DLD1 (cell line): ENCODE data around the gene DOCK11.
"Not testable (repeated sequence)": the region's sequence is repeated elsewhere in the genome, so short reads cannot be mapped to it uniquely, and the experiment has no call there.

Experiments used
- in situ Hi-C: cut with HindIII; loops from 2 replicates; pipeline ENCODE4 v1.10.0; 2017; ENCODE audit warnings: low sequenced_read_pairs

The DOCK11 gene

GRCh38 chrX:118682258-118683014 lies 186.8 kb downstream of the DOCK11 start:
- in situ Hi-C loops = no loop called here

GRCh38 chrX:118685393-118685792 lies 189.8 kb downstream of the DOCK11 start:
- in situ Hi-C loops = no loop called here

GRCh38 chrX:118688935-118689334 lies 193.3 kb downstream of the DOCK11 start:
- in situ Hi-C loops = no loop called here

GRCh38 chrX:118693843-118694242 lies 198.2 kb downstream of the DOCK11 start:
- in situ Hi-C loops = no loop called here

- in situ Hi-C loops = no loop called here
Measured at GRCh38 chrX:118694638-118695037, 199.0 kb downstream of the DOCK11 start.

GRCh38 chrX:118698516-118699170 lies 203.0 kb downstream of the DOCK11 start:
- in situ Hi-C loops = no loop called here

- in situ Hi-C loops = no loop called here
Measured at GRCh38 chrX:118702741-118703140, 207.1 kb downstream of the DOCK11 start.

- in situ Hi-C loops = no loop called here
Measured at GRCh38 chrX:118706681-118707080, 211.1 kb downstream of the DOCK11 start.

GRCh38 chrX:118714521-118714920 lies 218.9 kb downstream of the DOCK11 start:
- in situ Hi-C loops = no loop called here

- in situ Hi-C loops = not testable (repeated sequence)
Measured at GRCh38 chrX:118715917-118716316, 220.3 kb downstream of the DOCK11 start.

GRCh38 chrX:118716833-118717232 lies 221.2 kb downstream of the DOCK11 start:
- in situ Hi-C loops = not testable (repeated sequence)

- in situ Hi-C loops = no loop called here
Measured at GRCh38 chrX:118717678-118718391, 222.2 kb downstream of the DOCK11 start.

- in situ Hi-C loops = no loop called here
Measured at GRCh38 chrX:118718737-118719136, 223.1 kb downstream of the DOCK11 start.

- in situ Hi-C loops = no loop called here
Measured at GRCh38 chrX:118720058-118720707, 224.6 kb downstream of the DOCK11 start.

- in situ Hi-C loops = no loop called here
Measured at GRCh38 chrX:118723376-118723775, 227.8 kb downstream of the DOCK11 start.

- in situ Hi-C loops = no loop called here
Measured at GRCh38 chrX:118724365-118724764, 228.8 kb downstream of the DOCK11 start.

GRCh38 chrX:118724775-118725174 lies 229.2 kb downstream of the DOCK11 start:
- in situ Hi-C loops = no loop called here

GRCh38 chrX:118726396-118726795 lies 230.8 kb downstream of the DOCK11 start:
- in situ Hi-C loops = no loop called here

- in situ Hi-C loops = no loop called here
Measured at GRCh38 chrX:118726887-118727685, 231.5 kb downstream of the DOCK11 start, which contains the start of gene IL13RA1. Gene IL13RA1 (plus strand): TSS chrX:118727606. CDS start chrX:118727639, 33 bp downstream.

- in situ Hi-C loops = no loop called here
Measured at GRCh38 chrX:118727686-118728339, 232.2 kb downstream of the DOCK11 start.
